GM12865 (cell line): ENCODE measurements around the gene TNFRSF12A.

Source experiments
- DNase-seq: peaks from one replicate; pipeline ENCODE4 v3.0.0; 2010; ENCODE audit warnings: low read depth
- H3K4me3 ChIP-seq: 2 replicates; pipeline ENCODE4 v1.5.1; 2011; ENCODE audit warnings: mild to moderate bottlenecking, low read depth, low read length, control low read depth
- CTCF ChIP-seq: IDR thresholded peaks from 2 replicates; pipeline ENCODE4 v1.5.1; 2011; ENCODE audit warnings: low read length, control low read depth, low read depth, inconsistent platforms; ENCODE audit not compliant: insufficient read depth; ENCODE audit errors: missing control alignments

TNFRSF12A gene

DNA sequence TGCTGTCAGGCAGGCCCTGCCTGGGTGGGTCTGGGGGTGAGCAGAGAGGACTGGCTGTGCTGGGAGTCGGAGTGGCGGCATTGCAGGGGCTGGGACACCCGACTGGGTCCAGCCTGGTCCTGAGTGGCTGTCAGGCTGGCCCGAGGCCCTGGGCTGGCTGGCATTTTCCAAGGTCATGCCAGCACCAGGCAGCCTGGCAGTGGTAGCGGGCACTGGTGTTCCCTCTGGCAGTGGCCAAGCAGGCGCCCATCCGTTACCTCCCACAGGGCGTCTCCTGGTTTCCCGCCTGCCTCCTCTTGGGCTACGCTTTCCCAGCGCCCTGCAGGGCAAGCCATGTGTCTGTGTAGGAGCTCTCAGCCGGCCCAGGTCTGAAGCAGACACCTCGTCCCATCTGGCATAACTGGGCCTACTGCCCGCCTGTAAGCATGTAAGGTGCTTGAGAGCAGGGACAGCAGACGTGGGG is 34.2 kb upstream of the TNFRSF12A start:
- H3K4me3 ChIP-seq = no peak overlapping the region
- no peak for TF ChIP-seq CTCF
- no peak for DNase-seq

DNA sequence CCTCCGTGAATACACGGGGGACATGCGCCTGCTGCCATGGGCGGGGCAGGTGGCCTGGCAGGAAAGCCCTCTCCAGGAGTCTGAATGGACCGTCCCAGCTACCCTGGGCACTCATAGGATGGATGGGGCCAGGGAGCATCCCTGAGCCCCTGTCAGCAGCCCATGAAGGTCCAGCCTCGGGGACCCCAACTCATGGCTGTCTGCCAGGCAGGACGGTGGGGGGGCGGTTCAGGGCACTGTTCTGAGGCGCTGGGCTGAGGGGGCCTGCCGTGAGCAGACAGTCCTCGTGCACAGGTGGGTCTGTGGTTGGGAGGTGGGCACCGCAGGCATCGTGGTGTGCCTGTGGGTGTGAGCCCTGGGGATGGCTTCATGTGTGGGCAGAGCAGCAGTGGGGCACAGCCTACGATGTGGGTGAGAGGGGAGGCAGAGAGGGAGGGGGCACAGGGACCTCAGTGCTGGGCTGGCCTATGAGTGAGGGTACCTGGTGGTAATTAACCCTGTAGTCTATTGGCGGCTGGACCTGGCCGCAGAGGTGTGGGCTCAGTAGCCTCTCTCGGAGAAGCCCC is 33.5 kb upstream of the TNFRSF12A start:
- TF ChIP-seq CTCF = no peak
- H3K4me3 ChIP-seq = no peak overlapping the region
- no peak for DNase-seq

- no peak for TF ChIP-seq CTCF
- no peak overlapping the region for H3K4me3 ChIP-seq
- DNase-seq = no peak
Observed at GRCh38 chr16:2987286-2987685, 32.9 kb upstream of the TNFRSF12A start.

GRCh38 chr16:2987833-2988232 is 32.3 kb upstream of the TNFRSF12A start:
- no peak overlapping the region for H3K4me3 ChIP-seq
- TF ChIP-seq CTCF = no peak
- DNase-seq = no peak

- TF ChIP-seq CTCF = no peak
- DNase-seq = no peak
- H3K4me3 ChIP-seq = no peak overlapping the region
Observed at GRCh38 chr16:2988590-2989099, 31.5 kb upstream of the TNFRSF12A start.

- no peak for DNase-seq
- TF ChIP-seq CTCF = no peak
Observed at GRCh38 chr16:2990891-2991290, 29.3 kb upstream of the TNFRSF12A start.

GRCh38 chr16:2991566-2992261 is 28.5 kb upstream of the TNFRSF12A start:
- H3K4me3 ChIP-seq = no peak overlapping the region
- TF ChIP-seq CTCF = no peak
- no peak for DNase-seq

More at GRCh38 chr16:2990891-2991290, 29.3 kb upstream of the TNFRSF12A start:
- no peak overlapping the region for H3K4me3 ChIP-seq
